Measurements from ENCODE around the gene CCDC198.

The CCDC198 gene

GRCh38 chr14:57462551-57462950 is 31.1 kb downstream of the CCDC198 start:
- no peak for DNase-seq

DNA sequence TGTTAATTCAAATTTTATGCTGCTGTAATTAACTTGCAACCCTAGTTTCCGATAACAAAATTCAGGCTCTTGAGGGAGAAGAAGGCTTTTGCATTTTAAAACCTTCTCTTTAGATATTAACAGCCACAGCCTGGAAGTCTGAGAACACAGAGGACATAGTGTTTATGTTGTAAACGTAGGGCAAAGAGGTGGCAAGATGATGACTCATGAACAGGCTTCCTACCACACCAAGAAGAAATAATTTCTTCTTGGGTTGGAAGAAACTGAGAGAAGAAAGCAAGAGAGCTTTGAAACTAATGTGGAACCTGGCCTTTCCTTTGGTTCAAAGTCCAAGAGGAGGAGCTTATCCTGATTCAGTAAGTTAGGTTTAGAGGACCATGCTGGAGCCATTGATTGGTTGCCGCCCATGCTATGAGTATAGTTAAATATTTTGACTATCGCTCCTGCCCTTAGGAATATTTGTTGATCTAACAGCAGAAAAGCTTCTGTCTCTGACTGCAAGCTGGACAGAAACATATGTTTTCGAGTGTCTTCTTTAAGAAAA is 31.8 kb downstream of the CCDC198 start:
- no peak for DNase-seq

DNA sequence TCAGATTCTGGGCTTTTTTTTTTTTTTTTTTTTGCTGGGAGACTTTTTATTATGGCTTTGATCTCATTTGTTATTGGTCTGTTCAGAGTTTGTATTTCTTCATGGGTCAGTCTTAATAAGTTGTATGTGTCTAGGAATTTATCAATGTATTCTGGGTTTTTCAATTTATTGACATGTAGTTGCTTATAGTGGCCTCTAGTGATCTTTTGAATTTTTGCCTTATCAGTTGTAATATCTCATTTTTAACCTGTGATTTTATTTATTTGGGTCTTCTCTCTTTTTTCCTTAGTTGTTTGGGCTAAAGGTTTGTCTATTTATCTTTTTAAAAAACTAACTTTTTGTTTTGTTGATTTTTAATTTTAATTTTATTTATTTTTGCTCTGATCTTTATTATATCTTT is 57.7 kb downstream of the CCDC198 start:
- no peak for DNase-seq

GRCh38 chr14:57420986-57421385 is 72.7 kb downstream of the CCDC198 start:
- no peak for DNase-seq

DNA sequence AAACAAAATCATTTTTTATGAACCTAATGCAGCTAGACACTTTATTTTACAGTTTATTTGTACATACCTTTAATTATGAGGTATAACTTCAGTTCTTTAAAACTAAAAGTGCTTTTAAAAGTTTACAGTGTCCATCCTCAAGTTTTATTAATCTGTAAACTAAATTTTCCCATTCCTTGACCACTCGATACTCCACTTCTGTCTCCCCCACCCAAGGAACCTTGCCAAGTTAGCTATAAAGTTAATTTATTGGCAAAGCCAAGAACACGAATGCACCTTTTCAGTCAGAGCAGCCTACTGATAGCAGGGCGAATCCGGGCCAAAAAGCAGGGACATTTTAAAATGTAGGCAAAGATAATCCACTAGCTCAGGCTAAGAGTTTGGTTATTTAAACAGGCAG is 73.6 kb downstream of the CCDC198 start:
- no peak for DNase-seq
